Mesendoderm (in vitro differentiated cells): ENCODE results near the gene JPH2.

Experiments used
- DNase-seq: peaks from one replicate; pipeline ENCODE4 v3.0.0; 2013
- H2AK5ac ChIP-seq: 2 replicates; pipeline ENCODE4 v1.6.1; 2013; ENCODE audit warnings: low read length, inconsistent platforms
- H2BK120ac ChIP-seq: 2 replicates; pipeline ENCODE4 v1.6.1; 2013; ENCODE audit warnings: low read depth, mild to moderate bottlenecking, low read length, moderate library complexity, mixed read lengths
- H2BK15ac ChIP-seq: replicated peaks from 2 replicates; pipeline ENCODE4 v1.6.1; 2013; ENCODE audit warnings: low read depth, mild to moderate bottlenecking, moderate library complexity
- H2BK5ac ChIP-seq: 2 replicates; pipeline ENCODE4 v1.6.1; 2013; ENCODE audit warnings: low read length, inconsistent platforms
- H3K18ac ChIP-seq: 2 replicates; pipeline ENCODE4 v1.6.1; 2013; ENCODE audit warnings: mild to moderate bottlenecking, low read length, mixed read lengths
- H3K23ac ChIP-seq: one replicate; pipeline ENCODE4 v1.6.1; 2013; ENCODE audit warnings: low read length
- H3K27ac ChIP-seq: 2 replicates; pipeline ENCODE4 v1.5.1; 2013; ENCODE audit warnings: low read depth, mild to moderate bottlenecking, inconsistent platforms, low read length, moderate library complexity
- H3K27me3 ChIP-seq: 2 replicates; pipeline ENCODE4 v1.6.1; 2013; ENCODE audit warnings: low read length, control low read depth, mild to moderate bottlenecking, inconsistent platforms; ENCODE audit not compliant: insufficient read depth, poor library complexity
- H3K36me3 ChIP-seq: 2 replicates; pipeline ENCODE4 v1.6.1; 2013; ENCODE audit warnings: low read length, inconsistent platforms; ENCODE audit not compliant: control insufficient read depth, insufficient read depth
- H3K4ac ChIP-seq: one replicate; pipeline ENCODE4 v1.6.1; 2013; ENCODE audit warnings: low read depth, mild to moderate bottlenecking, low read length, moderate library complexity
- H3K4me1 ChIP-seq: 2 replicates; pipeline ENCODE4 v1.6.1; 2013; ENCODE audit warnings: low read depth, low read length, inconsistent platforms; ENCODE audit not compliant: control insufficient read depth
- H3K4me2 ChIP-seq: 2 replicates; pipeline ENCODE4 v1.6.1; 2013; ENCODE audit warnings: low read length
- H3K4me3 ChIP-seq: 2 replicates; pipeline ENCODE4 v1.5.1; 2013; ENCODE audit warnings: mild to moderate bottlenecking, low read length
- H3K56ac ChIP-seq: one replicate; pipeline ENCODE4 v1.6.1; 2013; ENCODE audit warnings: low read length
- H3K79me1 ChIP-seq: 2 replicates; pipeline ENCODE4 v1.6.1; 2013; ENCODE audit warnings: low read length, inconsistent platforms
- H3K79me2 ChIP-seq: 2 replicates; pipeline ENCODE4 v1.6.1; 2013; ENCODE audit warnings: mild to moderate bottlenecking, low read length; ENCODE audit not compliant: control insufficient read depth, insufficient read depth
- H3K9ac ChIP-seq: 2 replicates; pipeline ENCODE4 v1.6.1; 2013; ENCODE audit warnings: low read length, inconsistent platforms
- H4K5ac ChIP-seq: one replicate; pipeline ENCODE4 v1.6.1; 2013; ENCODE audit warnings: low read length
- H4K8ac ChIP-seq: one replicate; pipeline ENCODE4 v1.6.1; 2013; ENCODE audit warnings: low read depth, mild to moderate bottlenecking, control low read depth, low read length, moderate library complexity
- WGBS: extraction: QIAGEN DNeasy Blood & Tissue Kit; methylation state at CpG from one replicate; pipeline ENCODE4 v1.1.7; 2013; ENCODE audit warnings: low lambda C conversion rate, missing lambda C conversion rate; ENCODE audit not compliant: insufficient coverage; ENCODE audit errors: extremely low coverage; 5-methylcytosine and 5-hydroxymethylcytosine counted together

The JPH2 gene

GRCh38 chr20:44104798-44105517 is 82.0 kb downstream of the JPH2 start:
- H2BK15ac ChIP-seq: no peak overlapping the region
- no peak overlapping the region for H2AK5ac ChIP-seq
- H3K4me1 ChIP-seq: no peaks in the 10 kb centered on the region
- no peaks in the 10 kb centered on the region for H3K36me3 ChIP-seq
- H3K79me1 ChIP-seq: no peaks in the 10 kb centered on the region
- H2BK120ac ChIP-seq: no peak overlapping the region
- no peaks in the 10 kb centered on the region for H3K79me2 ChIP-seq
- H3K4me2 ChIP-seq: no peak overlapping the region
- H3K4me3 ChIP-seq: no peak overlapping the region
- no peak for DNase-seq
- H3K4ac ChIP-seq: no peak overlapping the region
- no peak overlapping the region for H3K23ac ChIP-seq
- no peak overlapping the region for H4K5ac ChIP-seq
- H4K8ac ChIP-seq: no peak overlapping the region
- no peak overlapping the region for H3K18ac ChIP-seq
- no CpG with 5 or more reads among the region's 7 CpGs for WGBS
- no peaks in the 10 kb centered on the region for H3K27me3 ChIP-seq
- no peak overlapping the region for H3K27ac ChIP-seq
- H3K56ac ChIP-seq: no peak overlapping the region
- no peak overlapping the region for H3K9ac ChIP-seq
- no peak overlapping the region for H2BK5ac ChIP-seq

GRCh38 chr20:44102582-44102981 is 84.4 kb downstream of the JPH2 start:
- Histone ChIP-seq H3K23ac (no peak overlapping the region), H3K4me1 (no peaks in the 10 kb centered on the region), H3K79me1 (no peaks in the 10 kb centered on the region), H3K36me3 (no peaks in the 10 kb centered on the region), H3K79me2 (no peaks in the 10 kb centered on the region), H2AK5ac (no peak overlapping the region), H4K5ac (no peak overlapping the region), H2BK5ac (no peak overlapping the region), H3K56ac (no peak overlapping the region), H3K18ac (no peak overlapping the region), H3K9ac (no peak overlapping the region), H3K27ac (no peak overlapping the region), H3K4me2 (no peak overlapping the region), H3K4ac (no peak overlapping the region), H2BK15ac (no peak overlapping the region), H3K4me3 (no peak overlapping the region), H3K27me3 (no peaks in the 10 kb centered on the region), H4K8ac (no peak overlapping the region), H2BK120ac (no peak overlapping the region)
- DNase-seq: no peak
- no CpG with 5 or more reads among the region's 1 CpG for WGBS

DNA sequence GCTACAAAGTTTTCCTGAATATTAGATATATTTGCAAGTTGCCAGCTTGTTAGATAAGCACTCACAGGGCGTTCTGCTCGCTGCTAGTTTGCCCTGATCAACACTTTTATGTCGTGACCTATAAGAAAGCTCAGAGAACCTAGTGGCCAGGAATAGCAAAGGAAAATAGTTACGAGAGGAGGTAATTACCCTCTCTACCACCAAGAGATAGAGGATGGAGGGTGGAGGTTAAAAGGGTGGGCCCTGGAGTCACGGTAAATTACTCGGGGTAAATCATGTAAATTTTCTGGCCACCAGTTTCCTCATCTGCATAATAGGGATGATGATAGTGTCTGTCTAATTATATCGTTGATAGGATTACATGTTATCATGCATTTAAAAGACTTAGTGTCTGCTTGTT is 87.2 kb downstream of the JPH2 start:
- no peak for DNase-seq
- Histone ChIP-seq H3K18ac (no peak overlapping the region), H3K27me3 (no peaks in the 10 kb centered on the region), H2BK5ac (no peak overlapping the region), H2BK15ac (no peak overlapping the region), H3K36me3 (no peaks in the 10 kb centered on the region), H3K4me3 (no peak overlapping the region), H3K4me2 (no peak overlapping the region), H3K4me1 (no peaks in the 10 kb centered on the region), H3K4ac (no peak overlapping the region), H2BK120ac (no peak overlapping the region), H4K8ac (no peak overlapping the region), H3K79me2 (no peaks in the 10 kb centered on the region), H2AK5ac (no peak overlapping the region), H3K27ac (no peak overlapping the region), H4K5ac (no peak overlapping the region), H3K9ac (no peak overlapping the region), H3K23ac (no peak overlapping the region), H3K56ac (no peak overlapping the region), H3K79me1 (no peaks in the 10 kb centered on the region)
- WGBS: no CpG with 5 or more reads among the region's 7 CpGs

- no peak overlapping the region for H3K18ac ChIP-seq
- H3K4me1 ChIP-seq: no peaks in the 10 kb centered on the region
- H2BK5ac ChIP-seq: no peak overlapping the region
- H2AK5ac ChIP-seq: no peak overlapping the region
- no peak overlapping the region for H3K4me3 ChIP-seq
- H3K23ac ChIP-seq: no peak overlapping the region
- H3K9ac ChIP-seq: no peak overlapping the region
- H4K8ac ChIP-seq: no peak overlapping the region
- H3K4me2 ChIP-seq: no peak overlapping the region
- H3K36me3 ChIP-seq: no peaks in the 10 kb centered on the region
- H2BK15ac ChIP-seq: no peak overlapping the region
- no peak overlapping the region for H3K27ac ChIP-seq
- DNase-seq: no peak
- no peaks in the 10 kb centered on the region for H3K27me3 ChIP-seq
- no peak overlapping the region for H3K56ac ChIP-seq
- no peak overlapping the region for H2BK120ac ChIP-seq
- WGBS: no CpG with 5 or more reads among the region's 5 CpGs
- H4K5ac ChIP-seq: no peak overlapping the region
- H3K79me1 ChIP-seq: no peaks in the 10 kb centered on the region
- no peak overlapping the region for H3K4ac ChIP-seq
- H3K79me2 ChIP-seq: no peaks in the 10 kb centered on the region
Observed at GRCh38 chr20:44098657-44099056, 88.3 kb downstream of the JPH2 start.

DNA sequence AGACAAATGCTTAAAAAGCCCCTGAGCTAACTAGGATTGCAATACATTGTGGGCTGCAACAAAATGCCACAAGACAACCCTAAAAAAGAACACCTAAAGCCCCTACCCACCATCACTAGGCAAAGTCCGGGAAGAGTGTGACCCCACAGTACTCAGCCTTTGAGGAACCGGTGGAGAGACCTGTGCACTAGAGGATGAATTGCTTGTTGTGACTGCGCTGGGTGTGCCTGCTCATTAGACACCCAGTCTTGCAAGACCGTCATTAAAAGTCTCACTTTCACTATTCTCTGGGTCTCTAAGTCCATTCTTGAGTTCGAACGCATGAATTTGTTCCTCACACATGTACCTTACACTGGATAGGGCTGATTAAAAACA is 88.7 kb downstream of the JPH2 start:
- no peak overlapping the region for H2BK5ac ChIP-seq
- H3K4me3 ChIP-seq: no peak overlapping the region
- no peak overlapping the region for H3K27ac ChIP-seq
- no peak overlapping the region for H4K5ac ChIP-seq
- H3K23ac ChIP-seq: no peak overlapping the region
- H3K4me1 ChIP-seq: no peaks in the 10 kb centered on the region
- no peak overlapping the region for H2BK15ac ChIP-seq
- H4K8ac ChIP-seq: no peak overlapping the region
- no peaks in the 10 kb centered on the region for H3K79me1 ChIP-seq
- DNase-seq: no peak
- H3K36me3 ChIP-seq: no peaks in the 10 kb centered on the region
- no peak overlapping the region for H3K4ac ChIP-seq
- no peaks in the 10 kb centered on the region for H3K27me3 ChIP-seq
- H3K18ac ChIP-seq: no peak overlapping the region
- no peak overlapping the region for H2AK5ac ChIP-seq
- no peak overlapping the region for H3K56ac ChIP-seq
- no peak overlapping the region for H3K4me2 ChIP-seq
- no peak overlapping the region for H2BK120ac ChIP-seq
- no peak overlapping the region for H3K9ac ChIP-seq
- no peaks in the 10 kb centered on the region for H3K79me2 ChIP-seq
- no CpG with 5 or more reads among the region's 6 CpGs for WGBS
